Prostate gland (tissue), 2 donors: Measurements from ENCODE around the gene MT1F. TPM values are rescaled to one million over a fixed set of nuclear protein-coding genes. Genes with fewer than 3 reads are reported as not detected.
A peak's percentile ranks its signal among the peaks of the same experiment; 100 is the strongest.

Source experiments
- DNase-seq: peaks from one replicate; pipeline ENCODE4 v3.0.0-alpha.2; 2019; ENCODE audit warnings: low spot score
- H3K27ac ChIP-seq, 2 donors: fragments of 200-600 bp; sonication (generic); 2 replicates each; pipeline ENCODE4 v1.5.1; 2017 to 2019
- H3K27me3 ChIP-seq: fragments of 200-600 bp; sonication (generic); replicated peaks from 2 replicates; pipeline ENCODE4 v1.5.1; 2019; ENCODE audit not compliant: insufficient read depth
- H3K36me3 ChIP-seq, 2 donors: fragments of 200-600 bp; sonication (generic); 1 replicate in 1 of 2; 2 replicates in 1 of 2; pipeline versions ENCODE4 v1.5.1 to v1.8.1; 2017 to 2019
- H3K4me1 ChIP-seq: fragments of 200-600 bp; sonication (generic); replicated peaks from 2 replicates; pipeline ENCODE4 v1.5.1; 2019
- H3K4me3 ChIP-seq, 2 donors: fragments of 200-600 bp; sonication (generic); 2 replicates each; pipeline ENCODE4 v1.5.1; 2017 to 2019
- H3K9me3 ChIP-seq: fragments of 200-600 bp; sonication (generic); 2 replicates; pipeline ENCODE4 v1.5.1; 2017
- POLR2A ChIP-seq: fragments of 450-650 bp; IDR thresholded peaks from one replicate; pipeline ENCODE4 v1.6.1; 2016; ENCODE audit warnings: antibody characterized with exemption, mild to moderate bottlenecking
- POLR2AphosphoS5 ChIP-seq: sonication (generic); formaldehyde crosslinking; IDR thresholded peaks from one replicate; pipeline ENCODE4 v1.6.1; 2017; ENCODE audit warnings: antibody characterized with exemption
- WGBS: methylation state at CpG from one replicate; pipeline ENCODE4 v1.1.5; 2018; 5-methylcytosine and 5-hydroxymethylcytosine counted together
- intact Hi-C: fragments of 100-400 bp; cut with DNase I; formaldehyde crosslinking; loops from one replicate; pipeline ENCODE4 v1.14.2; 2022
- total RNA-seq, 2 donors: library from RNA; depleted of rRNA; stranded (reverse); fragments of >200 nt; gene quantifications; one replicate each; pipeline ENCODE4 v1.1.0, GENCODE V29; 2016
- TF ChIP-seq, protein P1 (sequence below), 4 experiments: fragments of 200-600 bp in 2 of 4; fragments of 450-650 bp in 2 of 4; sonication (generic) in 2 of 4; IDR thresholded peaks; 1 replicate in 3 of 4; 2 replicates in 1 of 4; pipeline ENCODE4 v1.5.1; 2016 to 2019; ENCODE audit warnings: antibody characterized with exemption in 4 of 4, mild to moderate bottlenecking in 2 of 4, moderate library complexity in 2 of 4

The MT1F gene
- total RNA-seq, result 10 to 100 TPM; 18.5 to 37.3 TPM

DNA sequence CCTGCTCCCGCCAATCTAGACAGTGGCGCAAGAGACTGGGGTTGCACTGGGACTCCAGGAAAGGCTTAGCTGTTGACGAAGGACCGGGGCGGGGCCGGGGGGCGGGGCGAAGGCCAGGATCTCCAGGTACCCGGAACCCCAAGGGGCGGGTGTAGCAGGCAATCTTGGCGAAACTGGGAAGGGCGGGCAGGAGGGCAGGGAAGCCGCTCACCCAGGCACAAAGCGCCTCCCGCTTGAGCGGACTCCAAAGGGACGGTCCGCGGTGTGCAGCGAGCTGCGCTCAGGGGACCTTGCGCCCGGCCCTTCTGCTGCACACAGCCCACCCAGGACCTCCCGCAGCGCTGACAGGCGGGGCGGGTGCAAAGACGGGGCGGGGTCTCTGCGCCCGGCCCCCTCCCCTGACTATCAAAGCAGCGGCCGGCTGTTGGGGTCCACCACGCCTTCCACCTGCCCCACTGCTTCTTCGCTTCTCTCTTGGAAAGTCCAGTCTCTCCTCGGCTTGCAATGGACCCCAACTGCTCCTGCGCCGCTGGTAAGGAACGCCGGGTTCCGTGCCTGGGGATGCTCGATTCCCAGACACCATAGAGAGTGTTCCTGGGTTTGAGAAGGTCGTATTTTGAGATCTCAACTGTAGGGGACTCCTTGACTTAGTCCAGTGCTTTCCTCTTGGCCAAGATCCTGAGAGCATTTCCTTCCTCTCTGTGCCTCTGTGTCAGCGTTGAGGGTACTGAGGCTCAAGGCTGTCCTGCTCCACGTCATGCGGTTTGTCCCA, at the start of gene MT1F:
Gene MT1F (plus strand): TSS at position 405 of the 772 bp plus-strand sequence. CDS start 100 bp downstream, at position 505.
- Histone ChIP-seq H3K27me3 (no peaks in the 10 kb centered on the region), H3K4me1 (peaks cover 4% of the 10 kb centered on the region), H3K27ac (peak within 1 kb of the TSS; percentile 49 to 67), H3K36me3 (no peaks in the 10 kb centered on the region), H3K4me3 (peak within 1 kb of the TSS; percentile 39 to 47), H3K9me3 (no peaks in the 10 kb centered on the region)
- peak; percentile 96 for DNase-seq
- 3% methylated on average over 37 of the region's 46 CpGs for WGBS
- intact Hi-C loops, result no loop called here
- TF ChIP-seq POLR2AphosphoS5 (peak; percentile 69), POLR2A (peak; percentile 58)
- TF ChIP-seq, protein P1, sequence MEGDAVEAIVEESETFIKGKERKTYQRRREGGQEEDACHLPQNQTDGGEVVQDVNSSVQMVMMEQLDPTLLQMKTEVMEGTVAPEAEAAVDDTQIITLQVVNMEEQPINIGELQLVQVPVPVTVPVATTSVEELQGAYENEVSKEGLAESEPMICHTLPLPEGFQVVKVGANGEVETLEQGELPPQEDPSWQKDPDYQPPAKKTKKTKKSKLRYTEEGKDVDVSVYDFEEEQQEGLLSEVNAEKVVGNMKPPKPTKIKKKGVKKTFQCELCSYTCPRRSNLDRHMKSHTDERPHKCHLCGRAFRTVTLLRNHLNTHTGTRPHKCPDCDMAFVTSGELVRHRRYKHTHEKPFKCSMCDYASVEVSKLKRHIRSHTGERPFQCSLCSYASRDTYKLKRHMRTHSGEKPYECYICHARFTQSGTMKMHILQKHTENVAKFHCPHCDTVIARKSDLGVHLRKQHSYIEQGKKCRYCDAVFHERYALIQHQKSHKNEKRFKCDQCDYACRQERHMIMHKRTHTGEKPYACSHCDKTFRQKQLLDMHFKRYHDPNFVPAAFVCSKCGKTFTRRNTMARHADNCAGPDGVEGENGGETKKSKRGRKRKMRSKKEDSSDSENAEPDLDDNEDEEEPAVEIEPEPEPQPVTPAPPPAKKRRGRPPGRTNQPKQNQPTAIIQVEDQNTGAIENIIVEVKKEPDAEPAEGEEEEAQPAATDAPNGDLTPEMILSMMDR (IDR thresholded peaks at IDR 0.05), result no peak

DNA sequence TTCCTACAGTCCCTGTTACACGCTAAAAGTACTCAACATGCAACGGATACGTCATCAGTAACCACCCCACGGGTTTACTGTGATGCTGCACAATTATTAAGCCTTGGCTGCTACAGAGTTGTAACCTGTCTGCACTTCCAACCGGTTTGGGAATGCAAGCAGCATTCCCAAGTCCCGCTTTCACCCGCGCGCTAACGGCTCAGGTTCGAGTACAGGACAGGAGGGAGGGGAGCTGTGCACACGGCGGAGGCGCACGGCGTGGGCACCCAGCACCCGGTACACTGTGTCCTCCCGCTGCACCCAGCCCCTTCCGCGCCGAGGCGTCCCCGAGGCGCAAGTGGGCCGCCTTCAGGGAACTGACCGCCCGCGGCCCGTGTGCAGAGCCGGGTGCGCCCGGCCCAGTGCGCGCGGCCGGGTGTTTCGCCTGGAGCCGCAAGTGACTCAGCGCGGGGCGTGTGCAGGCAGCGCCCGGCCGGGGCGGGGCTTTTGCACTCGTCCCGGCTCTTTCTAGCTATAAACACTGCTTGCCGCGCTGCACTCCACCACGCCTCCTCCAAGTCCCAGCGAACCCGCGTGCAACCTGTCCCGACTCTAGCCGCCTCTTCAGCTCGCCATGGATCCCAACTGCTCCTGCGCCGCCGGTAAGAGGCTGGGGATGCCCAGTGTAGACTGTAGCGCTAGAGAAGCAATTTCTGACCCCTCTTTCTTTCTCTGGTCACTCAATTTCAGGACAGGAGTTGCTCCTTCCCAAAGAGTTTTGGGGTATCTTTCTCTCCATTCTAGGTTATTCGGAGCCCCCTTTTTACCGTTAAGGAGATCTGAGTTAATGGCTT, 49.5 kb upstream of the MT1F start, which contains the start of gene MT2A:
Gene MT2A (plus strand): TSS at position 542 of the 833 bp plus-strand sequence. CDS start 72 bp downstream, at position 614.
- TF ChIP-seq, protein P1 (IDR thresholded peaks at IDR 0.05), result no peak
- TF ChIP-seq POLR2AphosphoS5 (peak; percentile 78), POLR2A (peak; percentile 77)
- DNase-seq, result peak; percentile 95
- Histone ChIP-seq H3K27ac (peak within 1 kb of the TSS; percentile 86 to 90), H3K4me1 (peaks cover 22% of the 10 kb centered on the region), H3K27me3 (no peaks in the 10 kb centered on the region), H3K36me3 (no peaks in the 10 kb centered on the region), H3K4me3 (peak within 1 kb of the TSS; percentile 33 to 57), H3K9me3 (no peaks in the 10 kb centered on the region)
- WGBS, result 9% methylated on average over 44 of the region's 62 CpGs
- intact Hi-C loops, result loop anchor here (5.0 kb wide), 1 partner anchor 74 kb away; the partner anchor contains the start of gene MT1X

DNA sequence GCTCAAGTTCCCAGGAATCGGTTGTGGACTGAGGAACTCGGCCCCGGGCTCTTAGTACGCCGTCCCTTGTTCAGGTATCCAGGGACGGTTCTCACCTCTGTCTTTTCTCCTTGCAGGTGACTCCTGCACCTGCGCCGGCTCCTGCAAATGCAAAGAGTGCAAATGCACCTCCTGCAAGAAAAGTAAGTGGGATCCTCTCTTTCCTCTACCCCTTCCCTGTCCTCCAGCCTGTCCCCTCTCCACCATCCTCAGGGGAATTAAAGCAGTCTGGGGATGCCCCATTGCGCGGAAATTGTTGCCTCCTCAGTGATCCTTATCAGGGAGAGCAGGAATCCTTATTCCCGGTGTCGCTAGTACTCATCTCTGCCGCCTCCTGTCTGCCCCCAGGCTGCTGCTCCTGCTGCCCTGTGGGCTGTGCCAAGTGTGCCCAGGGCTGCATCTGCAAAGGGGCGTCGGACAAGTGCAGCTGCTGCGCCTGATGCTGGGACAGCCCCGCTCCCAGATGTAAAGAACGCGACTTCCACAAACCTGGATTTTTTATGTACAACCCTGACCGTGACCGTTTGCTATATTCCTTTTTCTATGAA, 48.8 kb upstream of the MT1F start:
- no peaks in the 10 kb centered on the region for H3K9me3 ChIP-seq
- DNase-seq, result no peak
- peak overlapping the region; percentile 86 to 90 for H3K27ac ChIP-seq
- intact Hi-C loops, result loop anchor here (5.0 kb wide), 1 partner anchor 73 kb away; the partner anchor contains the start of gene MT1X
- no peak for TF ChIP-seq POLR2AphosphoS5
- 0% methylated on average over 21 of the region's 21 CpGs for WGBS
- H3K27me3 ChIP-seq, result no peaks in the 10 kb centered on the region
- peak overlapping the region; percentile 33 to 57 for H3K4me3 ChIP-seq
- H3K4me1 ChIP-seq, result peaks cover 22% of the 10 kb centered on the region
- H3K36me3 ChIP-seq, result no peaks in the 10 kb centered on the region

DNA sequence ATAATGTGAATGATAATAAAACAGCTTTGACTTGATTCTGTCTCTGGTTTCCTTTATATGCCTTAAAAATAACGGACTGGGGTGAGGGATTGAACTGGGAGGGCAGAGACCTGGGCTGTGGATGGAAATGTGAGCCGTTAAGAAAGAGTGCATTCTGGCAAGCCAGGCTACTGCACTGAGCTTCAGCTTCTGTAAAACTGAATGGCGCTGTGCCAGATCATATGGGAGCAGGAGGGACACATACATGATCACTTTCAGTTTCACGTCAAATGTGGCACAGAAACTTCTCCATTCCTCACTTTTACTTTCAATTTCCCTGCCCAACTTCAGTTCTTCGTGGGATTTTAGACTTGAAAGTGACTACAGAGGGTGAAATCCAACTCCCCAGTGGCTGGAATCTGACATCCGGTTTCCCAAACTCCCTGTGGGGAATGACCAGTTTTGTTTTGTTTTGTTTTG, 48.3 kb upstream of the MT1F start:
- Histone ChIP-seq H3K9me3 (no peaks in the 10 kb centered on the region), H3K36me3 (no peaks in the 10 kb centered on the region), H3K4me3 (peak overlapping the region; percentile 33 to 57), H3K4me1 (peaks cover 22% of the 10 kb centered on the region), H3K27ac (peak overlapping the region; percentile 86 to 90), H3K27me3 (no peaks in the 10 kb centered on the region)
- peak; percentile 72 for DNase-seq
- peak; percentile 41 for TF ChIP-seq POLR2AphosphoS5
- TF ChIP-seq, protein P1 (IDR thresholded peaks at IDR 0.05), result no peak
- peak; percentile 31 for TF ChIP-seq POLR2A
- intact Hi-C loops, result loop anchor here (5.0 kb wide), 1 partner anchor 73 kb away; the partner anchor contains the start of gene MT1X
- 0% methylated on average over 6 of the region's 6 CpGs for WGBS
